ENCODE results near the gene DGAT2. TPM values are rescaled to one million over a fixed set of nuclear protein-coding genes. Genes with fewer than 3 reads are reported as not detected.

The DGAT2 gene
- total RNA-seq, 1 experiment from 2014 or later = 2.8 TPM

DNA sequence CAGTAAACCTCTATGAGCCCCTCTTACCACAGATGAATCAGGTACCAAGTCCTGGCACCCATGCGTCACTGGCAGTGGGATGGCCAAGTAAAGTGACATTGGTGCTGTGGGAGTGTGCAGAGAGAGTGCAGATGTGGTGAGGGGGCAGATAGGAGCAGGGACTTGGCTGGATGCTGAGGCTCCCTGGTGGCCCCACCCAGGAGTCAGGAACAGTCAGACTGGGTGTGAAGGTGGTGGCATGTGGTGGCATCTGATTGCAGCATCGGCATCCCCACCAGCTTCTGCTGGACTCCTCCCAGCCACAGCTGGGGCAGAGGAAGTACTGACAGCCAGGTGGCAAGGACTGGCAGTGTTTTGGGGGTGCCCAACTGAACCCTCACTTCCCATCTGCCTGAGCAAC lies 11.4 kb downstream of the DGAT2 start:
- no CpG with 5 or more reads among the region's 2 CpGs for WGBS (ENCODE audit: extremely low coverage, insufficient read length, low lambda C conversion rate)

More for the DNA sequence above, 11.4 kb downstream of the DGAT2 start:
- no peak overlapping the region for H3K18ac ChIP-seq (ENCODE audit: insufficient read length, low read depth, low read length)
- no peak for TF ChIP-seq CTCF (conservative IDR thresholded peaks at IDR 0.05)
- H2BK12ac ChIP-seq (ENCODE audit: insufficient read length, low read depth, low read length) = no peak overlapping the region
- H2BK15ac ChIP-seq (ENCODE audit: low read depth, low read length) = no peak overlapping the region
- no peak overlapping the region for H3K23ac ChIP-seq (ENCODE audit: insufficient read length, low read depth, low read length)
- Mint-ChIP-seq H3K36me3 (ENCODE audit: insufficient read depth in 1 of 3, low read depth in 3 of 3) (no peaks in the 10 kb centered on the region; a peak in 2 of 7 replicates), H3K27me3 (ENCODE audit: low read depth) (peaks cover 18% of the 10 kb centered on the region), H3K4me3 (no peak overlapping the region), H3K27ac (no peak overlapping the region), H3K9me3 (no peaks in the 10 kb centered on the region; a peak in 1 of 5 replicates), H3K4me1 (peaks cover 13 to 15% of the 10 kb centered on the region in 2 experiments)
- no peaks in the 10 kb centered on the region for H3K9me3 ChIP-seq (ENCODE audit: control insufficient read depth, low read depth, low read length)
- H3K14ac ChIP-seq (ENCODE audit: insufficient read depth, low read length) = no peak overlapping the region
- no peaks in the 10 kb centered on the region for H3K23me2 ChIP-seq (ENCODE audit: insufficient read length, low read depth, low read length, poor library complexity, severe bottlenecking)
- no peak overlapping the region for H2BK5ac ChIP-seq (ENCODE audit: insufficient read length, low read length)
- H3K9ac ChIP-seq (ENCODE audit: extremely low read depth, insufficient read length, low read length) = no peak overlapping the region
- no peak overlapping the region for H4K91ac ChIP-seq (ENCODE audit: insufficient read length, low read depth, low read length)
- no peaks in the 10 kb centered on the region for H3K27me3 ChIP-seq (ENCODE audit: insufficient read depth, low read length)
- no peak overlapping the region for H4K5ac ChIP-seq (ENCODE audit: insufficient read length, low read depth, low read length)
- no peaks in the 10 kb centered on the region for H3K79me2 ChIP-seq (ENCODE audit: insufficient read depth, low read length)
- H3K79me1 ChIP-seq (ENCODE audit: insufficient read depth, low read depth, low read length, poor library complexity, severe bottlenecking) = no peaks in the 10 kb centered on the region
- H2AK5ac ChIP-seq (ENCODE audit: insufficient read length, low read length) = no peak overlapping the region
- H3T11ph ChIP-seq (ENCODE audit: low read length) = no peak overlapping the region
- no peak overlapping the region for H4K8ac ChIP-seq (replicated peaks; ENCODE audit: insufficient read length, low read depth, low read length)
- no peak overlapping the region for H2AFZ ChIP-seq (ENCODE audit: low read length)
- H3K4me1 ChIP-seq (ENCODE audit: insufficient read depth, low read length) = no peaks in the 10 kb centered on the region
- no peak for DNase-seq
- no peak overlapping the region for H3K4me2 ChIP-seq (ENCODE audit: insufficient read depth, insufficient read length, low read length)
- H3K27ac ChIP-seq (ENCODE audit: insufficient read length, low read depth, low read length) = no peak overlapping the region
- no peak overlapping the region for H2BK120ac ChIP-seq (ENCODE audit: low read depth, low read length, poor library complexity, severe bottlenecking)
- H4K20me1 ChIP-seq (ENCODE audit: control insufficient read depth, insufficient read depth, insufficient read length) = no peaks in the 10 kb centered on the region
- H2BK20ac ChIP-seq (ENCODE audit: low read depth, low read length, poor library complexity, severe bottlenecking) = no peak overlapping the region
- H3K4ac ChIP-seq (ENCODE audit: low read depth, low read length) = no peak overlapping the region
- H3K56ac ChIP-seq (ENCODE audit: insufficient read length, low read depth, low read length) = no peak overlapping the region
